CD14-positive monocyte (primary cell): ENCODE measurements around the gene KSR2. TPM values are rescaled to one million over a fixed set of nuclear protein-coding genes. Genes with fewer than 3 reads are reported as not detected.

Source experiments
- DNase-seq, 3 donors: peaks; one replicate each; pipeline ENCODE4 v3.0.0-alpha.2; 2011 to 2022
- H2AFZ ChIP-seq: 2 replicates; pipeline ENCODE4 v1.6.0; 2012; ENCODE audit warnings: mild to moderate bottlenecking, low read depth, low read length, inconsistent platforms; ENCODE audit not compliant: insufficient read depth, poor library complexity, severe bottlenecking
- H3K27ac ChIP-seq, 2 donors: 1 replicate in 1 of 2; 2 replicates in 1 of 2; pipeline ENCODE4 v1.5.1; 2012 to 2013; ENCODE audit warnings: low read length in 2 of 2, control low read depth in 1 of 2, inconsistent platforms in 1 of 2, low read depth in 1 of 2, mild to moderate bottlenecking in 1 of 2
- H3K27me3 ChIP-seq, 2 donors: one replicate each; pipeline versions ENCODE4 v1.6.0 to v1.6.1; 2011 to 2013; ENCODE audit warnings: low read length in 2 of 2; ENCODE audit not compliant: control insufficient read depth in 2 of 2, insufficient read depth in 2 of 2
- H3K36me3 ChIP-seq, 2 donors: replicated peaks in 1 of 2; 1 replicate in 1 of 2; 2 replicates in 1 of 2; pipeline versions ENCODE4 v1.5.1 to v1.6.1; 2012 to 2013; ENCODE audit warnings: low read length in 2 of 2, control low read depth in 1 of 2, inconsistent platforms in 1 of 2, mild to moderate bottlenecking in 1 of 2; ENCODE audit not compliant: insufficient read depth in 2 of 2, control insufficient read depth in 1 of 2
- H3K4me1 ChIP-seq, 2 donors: 1 replicate in 1 of 2; 2 replicates in 1 of 2; pipeline versions ENCODE4 v1.5.1 to v1.6.1; 2012 to 2013; ENCODE audit warnings: low read length in 2 of 2, control low read depth in 1 of 2, inconsistent platforms in 1 of 2, mild to moderate bottlenecking in 1 of 2, moderate library complexity in 1 of 2; ENCODE audit not compliant: insufficient read depth in 2 of 2, control insufficient read depth in 1 of 2
- H3K4me2 ChIP-seq: replicated peaks from 2 replicates; pipeline ENCODE3; 2012; ENCODE audit warnings: low read length, moderate library complexity, mild to moderate bottlenecking; ENCODE audit not compliant: poor library complexity, severe bottlenecking; ENCODE audit errors: extremely low read depth
- H3K4me3 ChIP-seq, 3 experiments: fragments of 200-600 bp in 1 of 3; sonication (generic) in 1 of 3; replicated peaks in 1 of 3; 1 replicate in 2 of 3; 2 replicates in 1 of 3; pipeline ENCODE4 v1.5.1; 2011 to 2013; ENCODE audit warnings: low read length in 3 of 3, mild to moderate bottlenecking in 3 of 3, control low read depth in 2 of 3, low read depth in 2 of 3, inconsistent platforms in 1 of 3, moderate library complexity in 1 of 3
- H3K79me2 ChIP-seq: 2 replicates; pipeline ENCODE4 v1.6.0; 2012; ENCODE audit warnings: mild to moderate bottlenecking, control low read depth, inconsistent platforms, low read length, moderate library complexity; ENCODE audit not compliant: insufficient read depth
- H3K9ac ChIP-seq: 2 replicates; pipeline ENCODE4 v1.6.0; 2017; ENCODE audit warnings: low read length, mild to moderate bottlenecking; ENCODE audit not compliant: insufficient read depth, poor library complexity, severe bottlenecking
- H3K9me3 ChIP-seq, 2 donors: replicated peaks in 1 of 2; 1 replicate in 1 of 2; 2 replicates in 1 of 2; pipeline versions ENCODE4 v1.5.1 to v1.6.1; 2012 to 2013; ENCODE audit warnings: low read length in 2 of 2, control low read depth in 1 of 2; ENCODE audit not compliant: control insufficient read depth in 1 of 2, insufficient read depth in 1 of 2
- H4K20me1 ChIP-seq: 2 replicates; pipeline ENCODE4 v1.6.0; 2012; ENCODE audit warnings: mild to moderate bottlenecking, low read length, control low read depth, moderate library complexity; ENCODE audit not compliant: insufficient read depth
- H3K27ac Mint-ChIP-seq, 7 donors: one replicate each; pipeline ENCODE4 v1.8.0; 2020; ENCODE audit warnings: mild to moderate bottlenecking in 7 of 7, mixed read lengths in 7 of 7, moderate library complexity in 6 of 7, inconsistent platforms in 2 of 7
- H3K27me3 Mint-ChIP-seq, 3 donors: one replicate each; pipeline ENCODE4 v1.8.0; 2021 to 2022; ENCODE audit warnings: low read depth in 3 of 3, mild to moderate bottlenecking in 3 of 3, mixed read lengths in 3 of 3, moderate library complexity in 3 of 3, inconsistent platforms in 1 of 3
- H3K36me3 Mint-ChIP-seq, 2 donors: one replicate each; pipeline ENCODE4 v1.8.0; 2020; ENCODE audit warnings: mixed read lengths in 2 of 2, inconsistent platforms in 1 of 2, mild to moderate bottlenecking in 1 of 2
- H3K4me1 Mint-ChIP-seq: one replicate; pipeline ENCODE4 v1.8.0; 2020; ENCODE audit warnings: mild to moderate bottlenecking, mixed read lengths
- H3K4me3 Mint-ChIP-seq, 2 donors: one replicate each; pipeline ENCODE4 v1.8.0; 2020; ENCODE audit warnings: mild to moderate bottlenecking in 2 of 2, mixed read lengths in 2 of 2, moderate library complexity in 1 of 2
- H3K9me3 Mint-ChIP-seq, 7 donors: one replicate each; pipeline ENCODE4 v1.8.0; 2020 to 2022; ENCODE audit warnings: mixed read lengths in 7 of 7, mild to moderate bottlenecking in 6 of 7, moderate library complexity in 6 of 7, inconsistent platforms in 2 of 7
- CTCF ChIP-seq: fragments of 200-600 bp; IDR thresholded peaks from one replicate; pipeline ENCODE4 v1.8.0; 2022; ENCODE audit warnings: antibody characterized with exemption, mild to moderate bottlenecking
- WGBS: methylation state at CpG from one replicate; pipeline ENCODE4 v1.1.5; 2013; ENCODE audit warnings: missing lambda C conversion rate; ENCODE audit not compliant: insufficient coverage; 5-methylcytosine and 5-hydroxymethylcytosine counted together
- intact Hi-C, 2 donors: fragments of 100-400 bp; cut with micrococcal nuclease; formaldehyde crosslinking; loops; one replicate each; pipeline versions ENCODE4 v1.15.0 to v1.15.1; 2023
- polyA plus RNA-seq, 3 donors: library from polyadenylated mRNA; depleted of rRNA in 1 of 3; unstranded in 2 of 3; stranded (reverse) in 1 of 3; fragments of 300-500 nt in 2 of 3; fragments of >200 nt in 1 of 3; fragmentation: Illumina TruSeq in 2 of 3; gene quantifications; 1 replicate in 2 of 3; 2 replicates in 1 of 3; pipeline ENCODE4 v1.2.3, GENCODE V29; 2012 to 2021

KSR2 gene
- polyA plus RNA-seq, 3 donors = not detected

- TF ChIP-seq CTCF = no peak
- H3K9me3 ChIP-seq = no peaks in the 10 kb centered on the region
- no peak overlapping the region for H3K27ac ChIP-seq
- Mint-ChIP-seq H3K27ac (no peak overlapping the region), H3K4me3 (no peak overlapping the region), H3K9me3 (peaks cover 0 to 2% (median 0%) of the 10 kb centered on the region in 7 donors), H3K4me1 (peaks cover 7% of the 10 kb centered on the region), H3K36me3 (no peaks in the 10 kb centered on the region), H3K27me3 (peaks cover 2 to 10% (median 8%) of the 10 kb centered on the region in 3 donors)
- WGBS = 79% methylated on average over 4 of the region's 5 CpGs
- H3K36me3 ChIP-seq = no peaks in the 10 kb centered on the region
- H3K27me3 ChIP-seq = no peaks in the 10 kb centered on the region
- no peak overlapping the region for H3K4me2 ChIP-seq
- H3K79me2 ChIP-seq = no peaks in the 10 kb centered on the region
- DNase-seq = no peak
- H3K4me1 ChIP-seq = no peaks in the 10 kb centered on the region
- intact Hi-C loops = no loop called here
- H2AFZ ChIP-seq = no peak overlapping the region
- H3K4me3 ChIP-seq = no peak overlapping the region
- H4K20me1 ChIP-seq = no peaks in the 10 kb centered on the region
- H3K9ac ChIP-seq = no peak overlapping the region
Measured at GRCh38 chr12:117664169-117664568, 304.6 kb downstream of the KSR2 start.

GRCh38 chr12:117662620-117663395 is 306.0 kb downstream of the KSR2 start:
- no peak overlapping the region for H3K4me3 Mint-ChIP-seq
- H3K27me3 ChIP-seq = no peaks in the 10 kb centered on the region
- DNase-seq = no peak
- WGBS = 53% methylated on average over 3 of the region's 8 CpGs
- TF ChIP-seq CTCF = no peak
- no peaks in the 10 kb centered on the region for H3K36me3 Mint-ChIP-seq
- H3K79me2 ChIP-seq = no peaks in the 10 kb centered on the region
- H3K4me2 ChIP-seq = no peak overlapping the region
- H3K27ac ChIP-seq = no peak overlapping the region
- H3K9ac ChIP-seq = no peak overlapping the region
- H4K20me1 ChIP-seq = no peaks in the 10 kb centered on the region
- H3K9me3 ChIP-seq = no peaks in the 10 kb centered on the region
- peaks cover 7% of the 10 kb centered on the region for H3K4me1 Mint-ChIP-seq
- peaks cover 1 to 6% (median 6%) of the 10 kb centered on the region in 3 donors for H3K27me3 Mint-ChIP-seq
- peak overlapping the region in 1 of 7 donors; percentile 48 for H3K27ac Mint-ChIP-seq
- H3K36me3 ChIP-seq = no peaks in the 10 kb centered on the region
- intact Hi-C loops = no loop called here
- no peak overlapping the region for H3K4me3 ChIP-seq
- H3K9me3 Mint-ChIP-seq = peaks cover 0 to 2% (median 0%) of the 10 kb centered on the region in 7 donors
- H3K4me1 ChIP-seq = no peaks in the 10 kb centered on the region
- no peak overlapping the region for H2AFZ ChIP-seq
